SK-N-SH (cell line): ENCODE results near the gene LHB. TPM values are rescaled to one million over a fixed set of nuclear protein-coding genes. Genes with fewer than 3 reads are reported as not detected.

Experiments
- CTCF ChIA-PET: fragments of 300-600, 350-600 bp; formaldehyde crosslinking; extraction: SDS; loops from one replicate; lab custom pipeline; 2021; lab: Yijun Ruan, JAX
- POLR2A ChIA-PET: fragments of 350-600 bp; sonication (Branson Sonifier 250); formaldehyde crosslinking; extraction: SDS; loops from one replicate; lab custom pipeline; 2020; ENCODE audit warnings: antibody characterized with exemption, inconsistent platforms; lab: Yijun Ruan, JAX
- DNase-seq: peaks from one replicate; pipeline ENCODE4 v3.0.0; 2012
- H2AFZ ChIP-seq: fragments of 200-600 bp; sonication (generic); 2 replicates; pipeline ENCODE4 v1.8.1; 2016; ENCODE audit warnings: antibody characterized with exemption, mild to moderate bottlenecking, low read depth
- H3F3A ChIP-seq: fragments of 200-600 bp; sonication (generic); replicated peaks from 2 replicates; pipeline ENCODE3; 2016; ENCODE audit warnings: antibody characterized with exemption, mild to moderate bottlenecking; ENCODE audit not compliant: insufficient read depth
- H3K27ac ChIP-seq, 2 experiments: fragments of 200-500 bp in 1 of 2; fragments of 200-600 bp in 1 of 2; sonication (Bioruptor generic) in 1 of 2; sonication (generic), shearing (Covaris generic) in 1 of 2; 2 replicates each; pipeline versions ENCODE4 v1.5.1 to v1.6.1; 2014 to 2016; ENCODE audit warnings: low read depth in 2 of 2, inconsistent platforms in 1 of 2, low read length in 1 of 2, mild to moderate bottlenecking in 1 of 2, mixed read lengths in 1 of 2
- H3K27me3 ChIP-seq: fragments of 200-600 bp; sonication (generic), shearing (Covaris generic); 2 replicates; pipeline ENCODE4 v1.6.1; 2016; ENCODE audit warnings: mixed run types; ENCODE audit not compliant: insufficient read depth
- H3K36me3 ChIP-seq, 2 experiments: fragments of 200-500 bp in 1 of 2; fragments of 200-600 bp in 1 of 2; sonication (Bioruptor generic) in 1 of 2; sonication (generic) in 1 of 2; replicated peaks in 1 of 2; 2 replicates each; pipeline versions ENCODE3 to v1.5.1; 2014 to 2016; ENCODE audit warnings: low read length in 1 of 2, mild to moderate bottlenecking in 1 of 2; ENCODE audit not compliant: insufficient read depth in 2 of 2, control insufficient read depth in 1 of 2
- H3K4me1 ChIP-seq, 2 experiments: fragments of 200-500 bp in 1 of 2; fragments of 200-600 bp in 1 of 2; sonication (Bioruptor generic) in 1 of 2; sonication (generic), shearing (Covaris generic) in 1 of 2; 2 replicates each; pipeline versions ENCODE4 v1.5.1 to v1.6.1; 2014 to 2016; ENCODE audit warnings: low read depth in 1 of 2, low read length in 1 of 2, mixed run types in 1 of 2; ENCODE audit not compliant: insufficient read depth in 2 of 2, control insufficient read depth in 1 of 2
- H3K4me2 ChIP-seq: fragments of 200-600 bp; sonication (generic), shearing (Covaris generic); 2 replicates; pipeline ENCODE4 v1.6.1; 2017; ENCODE audit warnings: mixed run types
- H3K4me3 ChIP-seq, 2 experiments: fragments of 200-500 bp in 1 of 2; fragments of 200-600 bp in 1 of 2; sonication (Bioruptor generic) in 1 of 2; sonication (generic), shearing (Covaris generic) in 1 of 2; 2 replicates each; pipeline versions ENCODE4 v1.5.1 to v1.8.1; 2014 to 2016; ENCODE audit warnings: low read depth in 2 of 2, inconsistent platforms in 1 of 2, low read length in 1 of 2, mild to moderate bottlenecking in 1 of 2, mixed read lengths in 1 of 2, moderate library complexity in 1 of 2
- H3K79me2 ChIP-seq: fragments of 200-600 bp; sonication (generic); 2 replicates; pipeline ENCODE4 v1.8.1; 2017; ENCODE audit warnings: mild to moderate bottlenecking; ENCODE audit not compliant: insufficient read depth
- H3K9ac ChIP-seq: fragments of 200-600 bp; sonication (generic); 2 replicates; pipeline ENCODE4 v1.6.1; 2017; ENCODE audit warnings: mixed run types
- H3K9me2 ChIP-seq: fragments of 200-600 bp; sonication (generic); 2 replicates; pipeline ENCODE4 v1.6.1; 2017; ENCODE audit warnings: mixed run types
- H3K9me3 ChIP-seq: fragments of 200-600 bp; sonication (generic); 2 replicates; pipeline ENCODE4 v1.6.1; 2017; ENCODE audit warnings: mixed run types, mild to moderate bottlenecking, moderate library complexity
- H4K20me1 ChIP-seq: fragments of 200-600 bp; sonication (generic); 2 replicates; pipeline ENCODE4 v1.6.1; 2017; ENCODE audit warnings: mild to moderate bottlenecking, mixed run types; ENCODE audit not compliant: insufficient read depth
- CHD2 ChIP-seq: fragments of 150-350 bp; IDR thresholded peaks from 2 replicates; pipeline ENCODE4 v1.6.1; 2018; ENCODE audit warnings: low read length; ENCODE audit not compliant: partially characterized antibody
- ELF1 ChIP-seq: IDR thresholded peaks from 2 replicates; pipeline ENCODE4 v1.4.0; 2012
- FOXJ3 ChIP-seq: sonication (generic); formaldehyde crosslinking; IDR thresholded peaks from 2 replicates; pipeline ENCODE4 v1.5.1; 2020; ENCODE audit warnings: mild to moderate bottlenecking, missing genetic modification reagents
- GABPA ChIP-seq: IDR thresholded peaks from 2 replicates; pipeline ENCODE4 v1.4.0; 2012; ENCODE audit warnings: low read depth, mild to moderate bottlenecking
- IRF3 ChIP-seq: fragments of 150-350 bp; IDR thresholded peaks from 2 replicates; pipeline ENCODE4 v1.6.1; 2016; ENCODE audit warnings: mild to moderate bottlenecking, low read depth, low read length
- MEF2A ChIP-seq: IDR thresholded peaks from 2 replicates; pipeline ENCODE4 v1.4.0; 2012; ENCODE audit warnings: low read depth, borderline replicate concordance
- MXI1 ChIP-seq: IDR thresholded peaks from 2 replicates; pipeline ENCODE4 v1.6.1; 2012; ENCODE audit warnings: mild to moderate bottlenecking, low read depth, low read length, improper control_type of control experiment
- NFIC ChIP-seq: IDR thresholded peaks from 2 replicates; pipeline ENCODE4 v1.4.0; 2012; ENCODE audit warnings: borderline replicate concordance
- POLR2AphosphoS5 ChIP-seq: IDR thresholded peaks from 2 replicates; pipeline ENCODE4 v1.6.1; 2012; ENCODE audit warnings: low read depth, low read length
- RCOR1 ChIP-seq: fragments of 150-350 bp; IDR thresholded peaks from 2 replicates; pipeline ENCODE4 v1.6.1; 2017; ENCODE audit warnings: antibody characterized with exemption, low read length
- RFX5 ChIP-seq: IDR thresholded peaks from 2 replicates; pipeline ENCODE4 v1.6.1; 2012; ENCODE audit warnings: mild to moderate bottlenecking, improper control_type of control experiment, low read length
- RXRA ChIP-seq: IDR thresholded peaks from 2 replicates; pipeline ENCODE4 v1.4.0; 2012; ENCODE audit warnings: low read depth, mild to moderate bottlenecking, borderline replicate concordance
- SMC3 ChIP-seq: IDR thresholded peaks from 2 replicates; pipeline ENCODE4 v1.6.1; 2012; ENCODE audit warnings: low read depth, low read length, improper control_type of control experiment
- TCF12 ChIP-seq: IDR thresholded peaks from 2 replicates; pipeline ENCODE4 v1.4.0; 2012
- YY1 ChIP-seq: IDR thresholded peaks from 2 replicates; pipeline ENCODE4 v1.4.0; 2012; ENCODE audit warnings: low read depth, mild to moderate bottlenecking
- WGBS: methylation state at CpG from one replicate; pipeline ENCODE4 v1.1.6; 2017; ENCODE audit warnings: low lambda C conversion rate; 5-methylcytosine and 5-hydroxymethylcytosine counted together
- polyA plus RNA-seq, 3 experiments: library from polyadenylated mRNA; depleted of rRNA; stranded (reverse); fragments of >200 nt; gene quantifications; 2 replicates each; pipeline ENCODE4 v1.2.3, GENCODE V29; 2012

The LHB gene
- polyA plus RNA-seq, 1 of the 3 experiments (the other 2 are of a cell fraction) = 0.13 TPM

DNA sequence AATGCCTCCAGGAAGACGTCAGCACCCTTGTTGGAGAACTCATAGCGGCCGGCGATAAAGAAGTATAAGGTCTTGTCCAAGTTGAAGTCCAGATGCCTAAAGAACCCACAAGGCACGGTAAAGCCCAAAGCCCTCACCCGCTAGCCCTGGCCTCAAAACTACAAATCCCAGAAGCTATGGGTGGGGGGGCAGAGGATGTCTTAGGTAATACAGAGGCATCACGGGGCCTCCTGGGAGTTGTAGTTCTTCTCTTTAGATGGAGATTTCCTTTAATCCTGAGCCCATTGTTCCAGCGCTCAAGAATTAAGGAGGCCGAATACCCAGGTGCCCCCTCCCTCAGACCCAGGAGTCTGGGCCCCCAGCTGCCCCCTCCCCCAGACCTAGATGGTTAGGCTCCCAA, 34.6 kb downstream of the LHB start (continued):
- no peak for TF ChIP-seq MXI1
- TF ChIP-seq POLR2AphosphoS5 = no peak
- TF ChIP-seq RCOR1 = no peak
- no peak for TF ChIP-seq GABPA
- TF ChIP-seq MEF2A = no peak
- TF ChIP-seq FOXJ3 (CRISPR knock-in tag) = no peak
- no peak for TF ChIP-seq RXRA

DNA sequence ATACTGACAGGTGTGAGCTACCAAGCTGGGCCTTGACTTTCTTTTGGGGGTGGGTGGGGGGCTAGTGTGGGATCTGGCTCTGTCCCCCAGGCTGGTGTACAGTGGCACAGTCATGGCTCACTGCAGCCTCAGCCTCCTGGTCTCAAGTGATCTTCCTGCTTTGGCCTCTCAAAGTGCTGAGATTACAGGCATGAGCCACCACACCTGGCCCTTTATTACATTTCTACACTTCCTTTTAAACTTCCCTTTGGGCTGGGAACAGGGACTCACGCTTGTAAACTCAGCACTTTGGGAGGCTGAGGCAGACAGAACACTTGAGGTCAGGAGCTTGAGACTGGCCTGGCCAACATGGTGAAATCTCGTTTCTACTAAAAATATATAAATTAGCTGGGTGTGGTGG, 39.8 kb downstream of the LHB start:
- POLR2A ChIA-PET = interaction anchor here (0.6 to 0.9 kb wide), 2 partner anchors 11 to 83 kb away, joined by 3 read pairs; no protein-coding TSS in a partner anchor
- no peaks in the 10 kb centered on the region for H3K79me2 ChIP-seq
- H4K20me1 ChIP-seq = no peaks in the 10 kb centered on the region
- no peaks in the 10 kb centered on the region for H3K9me3 ChIP-seq
- no peak overlapping the region for H3K4me3 ChIP-seq
- DNase-seq = no peak
- H2AFZ ChIP-seq = no peak overlapping the region
- CTCF ChIA-PET = interaction anchor here (1.0 to 4.5 kb wide), 7 partner anchors 9 to 189 kb away, joined by 3 to 27 read pairs (median 4); partner anchors contain the start of genes GYS1 and RUVBL2
- no peak overlapping the region for H3K27ac ChIP-seq
- H3K9ac ChIP-seq = no peak overlapping the region
- TF ChIP-seq IRF3 = no peak
- TF ChIP-seq SMC3 = no peak
- no peak for TF ChIP-seq RFX5
- no peak for TF ChIP-seq ELF1
- TF ChIP-seq YY1 = no peak
- TF ChIP-seq RCOR1 = no peak
- TF ChIP-seq GABPA = no peak
- TF ChIP-seq TCF12 = no peak
- no peak for TF ChIP-seq POLR2AphosphoS5
- TF ChIP-seq, all 33 proteins: peak for 0
- Histone ChIP-seq H3K4me2 (no peak overlapping the region), H3K27me3 (no peaks in the 10 kb centered on the region), H3K4me1 (no peaks in the 10 kb centered on the region), H3F3A (peaks cover 17% of the 10 kb centered on the region), H3K36me3 (peaks cover 8 to 36% of the 10 kb centered on the region in 2 experiments), H3K9me2 (no peaks in the 10 kb centered on the region)
- WGBS = 92% methylated on average over 2 of the region's 2 CpGs

- Histone ChIP-seq H2AFZ (no peak overlapping the region), H3K9me3 (no peaks in the 10 kb centered on the region), H4K20me1 (no peaks in the 10 kb centered on the region), H3K9me2 (no peaks in the 10 kb centered on the region), H3K36me3 (peaks cover 8 to 33% of the 10 kb centered on the region in 2 experiments), H3K4me1 (no peaks in the 10 kb centered on the region), H3F3A (peaks cover 21% of the 10 kb centered on the region), H3K79me2 (no peaks in the 10 kb centered on the region), H3K27me3 (no peaks in the 10 kb centered on the region), H3K4me2 (no peak overlapping the region), H3K27ac (no peak overlapping the region), H3K4me3 (no peak overlapping the region), H3K9ac (no peak overlapping the region)
- TF ChIP-seq GABPA (peak; percentile 65), NFIC (no peak), CHD2 (peak; percentile 72), ELF1 (peak; percentile 61; the same call in 1 of the 2 replicates)
- ChIA-PET POLR2A (interaction anchor here (0.9 kb wide), 1 partner anchor 10 kb away, joined by 3 read pairs; no protein-coding TSS in a partner anchor), CTCF (interaction anchor here (1.0 to 4.5 kb wide), 5 partner anchors 8 to 188 kb away, joined by 3 to 27 read pairs (median 4); partner anchors contain the start of genes GYS1 and RUVBL2)
- DNase-seq = peak; percentile 72
- WGBS = 89% methylated on average over 11 of the region's 13 CpGs
Measured at GRCh38 chr19:48975947-48976847, 40.7 kb downstream of the LHB start.
